ENCODE data around the gene HPCAL1. TPM values are rescaled to one million over a fixed set of nuclear protein-coding genes. Genes with fewer than 3 reads are reported as not detected.

Gene HPCAL1
- total RNA-seq, 6 experiments from 2014 or later, result 36.3 to 60.3 (median 57.2) TPM

DNA sequence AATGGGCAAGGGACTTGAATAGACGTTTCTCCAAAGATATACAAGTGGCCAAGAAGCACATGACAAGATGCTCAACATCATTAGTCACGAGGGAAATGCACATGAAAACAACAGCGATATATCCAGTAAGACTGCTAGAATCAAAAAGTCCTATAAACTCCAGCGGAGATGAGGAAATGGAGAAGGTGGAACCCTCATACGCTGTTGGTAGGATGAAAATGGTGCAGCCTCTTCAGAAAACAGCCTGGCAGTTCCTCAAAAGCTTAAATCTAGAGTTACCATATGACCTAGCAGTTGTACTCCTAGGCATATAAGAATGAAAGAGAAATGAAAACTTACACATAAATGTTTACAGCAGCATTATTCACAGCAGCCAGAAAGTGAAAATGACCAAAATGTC is 48.1 kb downstream of the HPCAL1 start:
- Mint-ChIP-seq H3K4me1 (ENCODE audit: low read depth) (peaks cover 21% of the 10 kb centered on the region), H3K27ac (no peak overlapping the region), H3K9me3 (no peaks in the 10 kb centered on the region), H3K4me3 (no peak overlapping the region), H3K36me3 (ENCODE audit: low read depth) (no peaks in the 10 kb centered on the region), H3K27me3 (ENCODE audit: insufficient read depth) (no peaks in the 10 kb centered on the region)
- TF ChIP-seq, protein P1, sequence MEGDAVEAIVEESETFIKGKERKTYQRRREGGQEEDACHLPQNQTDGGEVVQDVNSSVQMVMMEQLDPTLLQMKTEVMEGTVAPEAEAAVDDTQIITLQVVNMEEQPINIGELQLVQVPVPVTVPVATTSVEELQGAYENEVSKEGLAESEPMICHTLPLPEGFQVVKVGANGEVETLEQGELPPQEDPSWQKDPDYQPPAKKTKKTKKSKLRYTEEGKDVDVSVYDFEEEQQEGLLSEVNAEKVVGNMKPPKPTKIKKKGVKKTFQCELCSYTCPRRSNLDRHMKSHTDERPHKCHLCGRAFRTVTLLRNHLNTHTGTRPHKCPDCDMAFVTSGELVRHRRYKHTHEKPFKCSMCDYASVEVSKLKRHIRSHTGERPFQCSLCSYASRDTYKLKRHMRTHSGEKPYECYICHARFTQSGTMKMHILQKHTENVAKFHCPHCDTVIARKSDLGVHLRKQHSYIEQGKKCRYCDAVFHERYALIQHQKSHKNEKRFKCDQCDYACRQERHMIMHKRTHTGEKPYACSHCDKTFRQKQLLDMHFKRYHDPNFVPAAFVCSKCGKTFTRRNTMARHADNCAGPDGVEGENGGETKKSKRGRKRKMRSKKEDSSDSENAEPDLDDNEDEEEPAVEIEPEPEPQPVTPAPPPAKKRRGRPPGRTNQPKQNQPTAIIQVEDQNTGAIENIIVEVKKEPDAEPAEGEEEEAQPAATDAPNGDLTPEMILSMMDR (IDR thresholded peaks at IDR 0.05), result no peak
- DNase-seq, result no peak

DNA sequence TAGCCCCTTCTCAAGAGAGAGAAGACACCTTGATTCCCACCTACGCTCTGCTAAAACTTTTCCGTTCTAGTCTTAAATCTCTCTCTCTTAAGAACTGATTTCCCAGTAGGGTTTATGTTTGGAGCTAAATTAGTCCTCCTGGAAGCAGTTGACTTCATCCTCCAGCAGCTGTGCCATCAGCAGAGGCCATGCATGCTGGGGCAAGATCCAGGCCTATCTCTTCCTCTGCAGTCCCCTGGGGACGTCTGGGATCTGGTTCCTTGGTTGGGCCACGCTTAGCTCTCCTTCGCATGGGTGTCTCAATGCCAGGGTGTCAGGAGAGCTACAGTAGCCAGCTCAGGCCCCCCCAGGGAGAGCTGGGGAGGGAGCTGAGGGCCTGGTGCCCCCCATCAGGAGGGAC is 49.7 kb downstream of the HPCAL1 start:
- Mint-ChIP-seq H3K4me1 (ENCODE audit: low read depth) (peaks cover 11% of the 10 kb centered on the region), H3K27ac (no peak overlapping the region), H3K27me3 (ENCODE audit: insufficient read depth) (no peaks in the 10 kb centered on the region), H3K4me3 (no peak overlapping the region), H3K9me3 (no peaks in the 10 kb centered on the region), H3K36me3 (ENCODE audit: low read depth) (no peaks in the 10 kb centered on the region)
- DNase-seq, result no peak
- TF ChIP-seq, protein P1 (IDR thresholded peaks at IDR 0.05), result no peak

DNA sequence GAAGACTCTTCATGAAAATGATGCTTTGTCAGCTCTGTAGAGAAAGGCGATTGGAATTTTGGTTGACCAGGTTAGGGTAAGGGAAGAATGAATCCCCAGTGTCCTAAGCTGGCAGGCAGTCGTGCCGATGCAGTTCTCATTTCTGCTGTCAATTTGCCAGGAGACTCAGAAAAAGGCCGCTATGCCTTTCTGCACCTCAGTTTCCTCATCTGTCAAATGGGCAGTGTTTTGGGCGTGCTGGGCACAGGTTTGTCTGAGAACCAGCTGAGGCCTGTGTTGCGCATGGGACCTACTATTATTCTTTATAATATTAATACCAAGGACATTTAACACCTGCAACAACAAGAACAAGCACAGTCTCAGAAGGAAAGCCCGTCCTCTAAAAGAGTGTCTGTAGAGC is 50.3 kb downstream of the HPCAL1 start:
- no peaks in the 10 kb centered on the region for H3K27me3 Mint-ChIP-seq (ENCODE audit: insufficient read depth)
- TF ChIP-seq, protein P1 (IDR thresholded peaks at IDR 0.05), result no peak
- H3K4me1 Mint-ChIP-seq (ENCODE audit: low read depth), result 0 out of 2 replicates have a peak, but pooled peaks cover 6% of the 10 kb centered on the region
- no peak for DNase-seq
- no peaks in the 10 kb centered on the region for H3K36me3 Mint-ChIP-seq (ENCODE audit: low read depth)
- no peak overlapping the region for H3K4me3 Mint-ChIP-seq
- no peak overlapping the region for H3K27ac Mint-ChIP-seq
- no peaks in the 10 kb centered on the region for H3K9me3 Mint-ChIP-seq

DNA sequence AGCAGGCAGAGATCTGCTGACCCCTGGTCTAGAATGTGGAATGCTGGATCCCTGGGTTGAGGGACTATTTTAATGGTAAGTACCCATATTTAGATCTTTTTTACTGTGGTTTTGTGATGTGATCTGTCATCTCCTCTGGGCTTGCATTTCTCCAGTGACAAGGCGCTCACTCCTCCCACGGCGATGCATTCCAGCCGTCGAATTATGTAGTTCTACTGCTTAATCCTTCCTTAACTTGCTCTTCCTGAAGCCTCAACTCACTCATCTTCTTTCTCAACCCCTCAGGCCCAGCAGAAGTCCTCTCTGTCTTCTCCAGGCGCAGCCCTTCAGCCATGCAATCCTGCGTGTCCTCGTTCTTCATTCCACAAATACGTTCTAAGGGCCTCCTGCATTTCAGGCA is 51.2 kb downstream of the HPCAL1 start:
- Mint-ChIP-seq H3K27me3 (ENCODE audit: insufficient read depth) (no peaks in the 10 kb centered on the region), H3K4me3 (no peak overlapping the region), H3K27ac (no peak overlapping the region), H3K9me3 (no peaks in the 10 kb centered on the region), H3K4me1 (ENCODE audit: low read depth) (0 out of 2 replicates have a peak, but pooled peaks cover 6% of the 10 kb centered on the region), H3K36me3 (ENCODE audit: low read depth) (no peaks in the 10 kb centered on the region)
- no peak for DNase-seq
- TF ChIP-seq, protein P1 (IDR thresholded peaks at IDR 0.05), result no peak

DNA sequence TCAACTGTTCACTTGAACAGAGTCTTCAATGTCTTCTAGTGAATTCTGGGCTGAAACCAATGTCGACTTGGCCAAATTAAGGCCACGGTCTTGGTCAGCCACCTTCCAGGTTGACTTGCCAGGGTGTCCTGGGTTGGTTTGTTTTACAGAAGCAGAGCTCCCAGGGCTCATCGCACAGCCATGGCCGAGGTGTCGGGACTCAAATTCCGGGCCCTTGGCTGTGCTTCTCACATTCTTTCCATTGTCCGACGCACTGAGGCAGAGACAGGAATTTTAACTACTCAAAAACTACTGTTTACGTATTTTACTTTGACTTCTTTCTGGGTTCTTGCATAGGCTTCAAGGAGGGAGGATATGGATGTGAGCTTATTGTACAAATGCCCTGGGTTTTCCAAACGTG is 51.7 kb downstream of the HPCAL1 start:
- Mint-ChIP-seq H3K4me3 (no peak overlapping the region), H3K9me3 (no peaks in the 10 kb centered on the region), H3K27me3 (ENCODE audit: insufficient read depth) (no peaks in the 10 kb centered on the region), H3K27ac (no peak overlapping the region), H3K36me3 (ENCODE audit: low read depth) (no peaks in the 10 kb centered on the region), H3K4me1 (ENCODE audit: low read depth) (0 out of 2 replicates have a peak, but pooled peaks cover 6% of the 10 kb centered on the region)
- TF ChIP-seq, protein P1 (IDR thresholded peaks at IDR 0.05), result no peak
- DNase-seq, result no peak
